IMR-90 (cell line): ENCODE measurements around the gene CLEC5A. TPM values are rescaled to one million over a fixed set of nuclear protein-coding genes. Genes with fewer than 3 reads are reported as not detected.

Experiments
- ATAC-seq: fragments of 200-7000 bp; cut with Tn5 transposase; 2 replicates; pipeline ENCODE4 v1.9.1; 2020; ENCODE audit warnings: low read depth, mild to moderate bottlenecking, moderate library complexity
- BruUV-seq: library from RNA; stranded (reverse); fragments of 400-500 nt; replicated peaks from 2 replicates; lab custom pipeline; 2021; lab: Mats Ljungman, UMichigan
- CTCF ChIA-PET: fragments of 300-600 bp; formaldehyde crosslinking; extraction: SDS; loops from one replicate; lab custom pipeline; 2021; ENCODE audit warnings: antibody characterized with exemption; lab: Yijun Ruan, JAX
- POLR2A ChIA-PET: fragments of 300-600 bp; sonication (Branson Sonifier 250); formaldehyde crosslinking; loops from one replicate; lab custom pipeline; 2022; ENCODE audit warnings: antibody characterized with exemption; ENCODE audit not compliant: unreplicated experiment; lab: Charles Lee
- DNase-seq: peaks from one replicate; pipeline ENCODE4 v3.0.0; 2013
- H2AFZ ChIP-seq: replicated peaks from 2 replicates; pipeline ENCODE3; 2013; ENCODE audit warnings: low read length, mild to moderate bottlenecking; ENCODE audit not compliant: poor library complexity
- H2AK5ac ChIP-seq: 2 replicates; pipeline ENCODE4 v1.6.1; 2013; ENCODE audit warnings: low read depth, low read length, inconsistent platforms
- H2AK9ac ChIP-seq: replicated peaks from 2 replicates; pipeline ENCODE3; 2013; ENCODE audit warnings: mild to moderate bottlenecking, low read depth, low read length, moderate library complexity; ENCODE audit not compliant: poor library complexity
- H2BK120ac ChIP-seq: 2 replicates; pipeline ENCODE4 v1.6.1; 2013; ENCODE audit warnings: low read depth, low read length, inconsistent platforms
- H2BK15ac ChIP-seq: 3 replicates; pipeline ENCODE4 v1.6.1; 2013; ENCODE audit warnings: low read depth, low read length, inconsistent platforms
- H2BK20ac ChIP-seq: 2 replicates; pipeline ENCODE4 v1.6.1; 2013; ENCODE audit warnings: low read depth, mild to moderate bottlenecking, inconsistent platforms, low read length, moderate library complexity
- H2BK5ac ChIP-seq: 2 replicates; pipeline ENCODE4 v1.6.1; 2013; ENCODE audit warnings: mild to moderate bottlenecking, low read depth, low read length, inconsistent platforms; ENCODE audit not compliant: poor library complexity, severe bottlenecking
- H3K14ac ChIP-seq: replicated peaks from 2 replicates; pipeline ENCODE4 v1.6.1; 2013; ENCODE audit warnings: low read depth, low read length, inconsistent platforms
- H3K18ac ChIP-seq: 2 replicates; pipeline ENCODE4 v1.6.1; 2013; ENCODE audit warnings: low read depth, low read length, control low read depth
- H3K23ac ChIP-seq: 2 replicates; pipeline ENCODE4 v1.6.1; 2013; ENCODE audit warnings: low read depth, low read length, inconsistent platforms
- H3K27ac ChIP-seq: 2 replicates; pipeline ENCODE4 v1.5.1; 2013; ENCODE audit warnings: mild to moderate bottlenecking, control low read depth, low read length; ENCODE audit not compliant: insufficient read depth
- H3K27me3 ChIP-seq: 2 replicates; pipeline ENCODE4 v1.6.1; 2013; ENCODE audit warnings: low read length; ENCODE audit not compliant: control insufficient read depth, insufficient read depth
- H3K36me3 ChIP-seq: 2 replicates; pipeline ENCODE4 v1.6.1; 2013; ENCODE audit warnings: low read length, mixed read lengths; ENCODE audit not compliant: control insufficient read depth, insufficient read depth
- H3K4ac ChIP-seq: 2 replicates; pipeline ENCODE4 v1.6.1; 2013; ENCODE audit warnings: low read depth, low read length, inconsistent platforms
- H3K4me1 ChIP-seq: 2 replicates; pipeline ENCODE4 v1.6.1; 2013; ENCODE audit warnings: low read length, mixed read lengths; ENCODE audit not compliant: control insufficient read depth, insufficient read depth
- H3K4me2 ChIP-seq: 2 replicates; pipeline ENCODE4 v1.6.1; 2013; ENCODE audit warnings: low read depth, mild to moderate bottlenecking, control low read depth, low read length, moderate library complexity
- H3K4me3 ChIP-seq: 2 replicates; pipeline ENCODE4 v1.5.1; 2013; ENCODE audit warnings: low read depth, mild to moderate bottlenecking, control low read depth, low read length, moderate library complexity; ENCODE audit not compliant: insufficient read depth
- H3K56ac ChIP-seq: 2 replicates; pipeline ENCODE4 v1.6.1; 2013; ENCODE audit warnings: low read length, inconsistent platforms; ENCODE audit not compliant: insufficient read depth; ENCODE audit errors: extremely low read depth
- H3K79me1 ChIP-seq, 2 experiments: 2 replicates each; pipeline ENCODE4 v1.6.1; 2013; ENCODE audit warnings: low read length in 2 of 2, inconsistent platforms in 1 of 2, low read depth in 1 of 2
- H3K9ac ChIP-seq: 2 replicates; pipeline ENCODE4 v1.6.1; 2013; ENCODE audit warnings: low read depth, low read length, control low read depth
- H3K9me1 ChIP-seq: 2 replicates; pipeline ENCODE4 v1.6.1; 2013; ENCODE audit warnings: low read length, inconsistent platforms; ENCODE audit not compliant: insufficient read depth
- H3K9me3 ChIP-seq: 2 replicates; pipeline ENCODE4 v1.6.1; 2013; ENCODE audit warnings: low read length; ENCODE audit not compliant: control insufficient read depth, insufficient read depth
- H4K20me1 ChIP-seq: 2 replicates; pipeline ENCODE4 v1.6.1; 2013; ENCODE audit warnings: low read length, inconsistent platforms; ENCODE audit not compliant: insufficient read depth
- H4K5ac ChIP-seq: 2 replicates; pipeline ENCODE4 v1.6.1; 2013; ENCODE audit warnings: mild to moderate bottlenecking, low read depth, low read length, control low read depth
- H4K8ac ChIP-seq, 2 experiments: 2 replicates each; pipeline ENCODE4 v1.6.1; 2013; ENCODE audit warnings: low read depth in 2 of 2, low read length in 2 of 2, control low read depth in 1 of 2, inconsistent platforms in 1 of 2
- H4K91ac ChIP-seq: 2 replicates; pipeline ENCODE4 v1.6.1; 2013; ENCODE audit warnings: low read depth, low read length, inconsistent platforms; ENCODE audit not compliant: insufficient read depth
- BHLHE40 ChIP-seq: fragments of 150-350 bp; IDR thresholded peaks from 2 replicates; pipeline ENCODE4 v1.6.1; 2016; ENCODE audit warnings: mild to moderate bottlenecking, low read depth, low read length
- CEBPB ChIP-seq: IDR thresholded peaks from 2 replicates; pipeline ENCODE4 v1.6.1; 2012; ENCODE audit warnings: low read depth, low read length, improper control_type of control experiment
- CHD1 ChIP-seq: IDR thresholded peaks from 2 replicates; pipeline ENCODE4 v1.6.1; 2012; ENCODE audit warnings: low read depth, low read length, improper control_type of control experiment
- CTCF ChIP-seq: conservative IDR thresholded peaks from 2 replicates; pipeline ENCODE4 v1.5.1; 2012; ENCODE audit warnings: mild to moderate bottlenecking, low read depth, low read length, improper control_type of control experiment
- ELK1 ChIP-seq: fragments of 150-350 bp; IDR thresholded peaks from 2 replicates; pipeline ENCODE4 v1.6.1; 2016; ENCODE audit warnings: low read depth, mild to moderate bottlenecking, low read length, moderate library complexity, borderline replicate concordance
- FOS ChIP-seq: fragments of 150-350 bp; IDR thresholded peaks from 2 replicates; pipeline ENCODE4 v1.6.1; 2016; ENCODE audit warnings: low read depth, low read length
- MAFK ChIP-seq: IDR thresholded peaks from 2 replicates; pipeline ENCODE4 v1.6.1; 2012; ENCODE audit warnings: low read depth, low read length, improper control_type of control experiment
- MAZ ChIP-seq: IDR thresholded peaks from 2 replicates; pipeline ENCODE4 v1.6.1; 2012; ENCODE audit warnings: low read depth, mild to moderate bottlenecking, low read length, improper control_type of control experiment, moderate library complexity, borderline replicate concordance
- MXI1 ChIP-seq: IDR thresholded peaks from 2 replicates; pipeline ENCODE4 v1.6.1; 2012; ENCODE audit warnings: low read depth, mild to moderate bottlenecking, low read length, moderate library complexity, borderline replicate concordance
- NFE2L2 ChIP-seq: fragments of 150-350 bp; IDR thresholded peaks from 2 replicates; pipeline ENCODE4 v1.6.1; 2016; ENCODE audit warnings: low read depth, mild to moderate bottlenecking, low read length
- POLR2A ChIP-seq: IDR thresholded peaks from 2 replicates; pipeline ENCODE4 v1.6.1; 2012; ENCODE audit warnings: mild to moderate bottlenecking, low read depth, low read length
- RAD21 ChIP-seq: IDR thresholded peaks from 2 replicates; pipeline ENCODE4 v1.6.1; 2012; ENCODE audit warnings: low read length, improper control_type of control experiment
- RCOR1 ChIP-seq: IDR thresholded peaks from 2 replicates; pipeline ENCODE4 v1.6.1; 2012; ENCODE audit warnings: mild to moderate bottlenecking, low read length, improper control_type of control experiment; ENCODE audit not compliant: insufficient replicate concordance
- RFX5 ChIP-seq: IDR thresholded peaks from 2 replicates; pipeline ENCODE4 v1.8.0; 2012; ENCODE audit warnings: low read depth, mild to moderate bottlenecking, low read length, moderate library complexity
- SMC3 ChIP-seq: fragments of 150-350 bp; IDR thresholded peaks from 2 replicates; pipeline ENCODE4 v1.6.1; 2016; ENCODE audit warnings: low read depth, mild to moderate bottlenecking, antibody characterized with exemption, low read length, moderate library complexity
- USF2 ChIP-seq: fragments of 150-350 bp; IDR thresholded peaks from 2 replicates; pipeline ENCODE4 v1.6.1; 2017; ENCODE audit warnings: mild to moderate bottlenecking, antibody characterized with exemption, low read length, low read depth
- WGBS, 2 experiments: methylation state at CpG; one replicate each; pipeline versions ENCODE4 v1.1.5 to v1.1.7; 2013; ENCODE audit warnings: missing lambda C conversion rate in 2 of 2; ENCODE audit not compliant: insufficient read length in 1 of 2; ENCODE audit errors: extremely low coverage in 2 of 2; 5-methylcytosine and 5-hydroxymethylcytosine counted together
- dilution Hi-C: fragments of 300-500 bp; cut with HindIII; formaldehyde crosslinking; loops from one replicate; pipeline ENCODE4 v1.14.3; 2018; ENCODE audit warnings: low sequenced_read_pairs; ENCODE audit not compliant: unreplicated experiment
- in situ Hi-C: fragments of 300-500 bp; cut with MboI; formaldehyde crosslinking; loops from 3 replicates; pipeline ENCODE4 v1.14.3; 2019; ENCODE audit warnings: low sequenced_read_pairs, inconsistent platforms, mixed read lengths
- intact Hi-C: fragments of 100-400 bp; cut with micrococcal nuclease; formaldehyde crosslinking; loops from 2 replicates; pipeline ENCODE4 v1.10.0; 2022
- polyA plus RNA-seq, 3 experiments: library from polyadenylated mRNA; depleted of rRNA; stranded (reverse); fragments of >200 nt; gene quantifications; 2 replicates each; pipeline ENCODE4 v1.2.3, GENCODE V29; 2012; ENCODE audit warnings: low replicate concordance in 1 of 3
- total RNA-seq: library from RNA; depleted of rRNA; stranded (reverse); fragments of >200 nt; gene quantifications from 2 replicates; pipeline ENCODE4 v1.2.3, GENCODE V29; 2012

Gene CLEC5A
- total and polyA plus RNA-seq, 2 of the 4 experiments (the other 2 are of a cell fraction): not detected

GRCh38 chr7:141920281-141920680, 26.5 kb downstream of the CLEC5A start:
- H2AK9ac ChIP-seq: no peak overlapping the region
- in situ Hi-C loops (no loop called here), intact Hi-C loops (no loop called here), dilution Hi-C loops (no loop called here)
- no peak overlapping the region for H4K5ac ChIP-seq
- no peaks in the 10 kb centered on the region for H3K36me3 ChIP-seq
- no peak overlapping the region for H4K8ac ChIP-seq
- H2BK5ac ChIP-seq: no peak overlapping the region
- no peak overlapping the region for H2BK15ac ChIP-seq
- ChIA-PET POLR2A (no interaction called here), CTCF (no interaction called here)
- no peak overlapping the region for H3K27ac ChIP-seq
- no peak for ATAC-seq
- no peak overlapping the region for H3K18ac ChIP-seq
- H2BK120ac ChIP-seq: no peak overlapping the region
- H3K56ac ChIP-seq: no peak overlapping the region
- H3K79me1 ChIP-seq: no peaks in the 10 kb centered on the region
- H2BK20ac ChIP-seq: no peak overlapping the region
- no peak overlapping the region for H2AFZ ChIP-seq
- TF ChIP-seq CHD1 (no peak), NFE2L2 (no peak), MAZ (no peak), ELK1 (no peak), RCOR1 (no peak), POLR2A (no peak), RAD21 (no peak), FOS (no peak), USF2 (no peak), BHLHE40 (no peak), MXI1 (no peak), RFX5 (no peak), MAFK (no peak), CEBPB (no peak), CTCF (no peak), SMC3 (no peak)
- no peak overlapping the region for H3K14ac ChIP-seq
- H3K9me1 ChIP-seq: no peaks in the 10 kb centered on the region
- no peaks in the 10 kb centered on the region for H3K4me1 ChIP-seq
- no peak overlapping the region for H3K23ac ChIP-seq
- H3K27me3 ChIP-seq: no peaks in the 10 kb centered on the region
- no peak for DNase-seq
- no peak overlapping the region for H3K4ac ChIP-seq
- H3K4me2 ChIP-seq: no peak overlapping the region
- no peak overlapping the region for H3K9ac ChIP-seq
- BruUV-seq: no TSS peak
- H4K20me1 ChIP-seq: no peaks in the 10 kb centered on the region
- no peak overlapping the region for H4K91ac ChIP-seq
- H3K4me3 ChIP-seq: no peak overlapping the region
- H3K9me3 ChIP-seq: peaks cover 8% of the 10 kb centered on the region
- 0% methylated on average over 1 of the region's 1 CpG; no CpG with 5 or more reads in 1 of the 2 experiments for WGBS, 2 experiments
- no peak overlapping the region for H2AK5ac ChIP-seq
